ENCODE results near the gene ST3GAL3. TPM values are rescaled to one million over a fixed set of nuclear protein-coding genes. Genes with fewer than 3 reads are reported as not detected.

ST3GAL3 gene
- total RNA-seq, 1 experiment from 2014 or later, result 26.8 TPM

DNA sequence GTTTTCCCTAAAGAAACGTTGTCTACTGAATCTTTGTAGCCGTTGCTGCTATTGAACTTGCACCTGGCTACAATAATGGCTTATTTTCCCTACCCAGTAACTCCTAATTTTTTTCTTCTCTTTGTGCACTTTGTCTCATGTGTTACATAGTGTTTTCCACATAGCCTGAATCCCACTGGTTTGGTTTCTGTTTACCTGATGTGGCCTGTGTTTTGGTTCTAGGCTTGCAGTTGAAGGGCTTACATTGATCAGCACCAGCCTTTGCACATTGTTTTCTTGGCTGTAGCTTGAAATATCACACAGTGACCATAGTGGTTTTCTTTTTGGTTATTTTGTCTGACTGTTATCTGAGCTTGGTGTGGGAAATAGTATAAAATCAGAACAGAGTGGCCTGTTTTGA, 29.5 kb downstream of the ST3GAL3 start:
- ChIA-PET CTCF (no interaction called here), POLR2A (ENCODE audit: low non-redundant PET) (no interaction called here)
- H3K27ac ChIP-seq (ENCODE audit: low read depth, low read length, poor library complexity, severe bottlenecking), result no peak overlapping the region
- no peaks in the 10 kb centered on the region for H3K4me1 ChIP-seq (ENCODE audit: insufficient read depth, low read length, poor library complexity, severe bottlenecking)
- peaks cover 4% of the 10 kb centered on the region for H3K36me3 ChIP-seq (ENCODE audit: insufficient read depth, low read length, poor library complexity, severe bottlenecking)
- no peak for TF ChIP-seq EZH2 (IDR thresholded peaks at IDR 0.05; ENCODE audit: borderline replicate concordance, low read depth, low read length, poor library complexity, severe bottlenecking)
- TF ChIP-seq, protein P1, sequence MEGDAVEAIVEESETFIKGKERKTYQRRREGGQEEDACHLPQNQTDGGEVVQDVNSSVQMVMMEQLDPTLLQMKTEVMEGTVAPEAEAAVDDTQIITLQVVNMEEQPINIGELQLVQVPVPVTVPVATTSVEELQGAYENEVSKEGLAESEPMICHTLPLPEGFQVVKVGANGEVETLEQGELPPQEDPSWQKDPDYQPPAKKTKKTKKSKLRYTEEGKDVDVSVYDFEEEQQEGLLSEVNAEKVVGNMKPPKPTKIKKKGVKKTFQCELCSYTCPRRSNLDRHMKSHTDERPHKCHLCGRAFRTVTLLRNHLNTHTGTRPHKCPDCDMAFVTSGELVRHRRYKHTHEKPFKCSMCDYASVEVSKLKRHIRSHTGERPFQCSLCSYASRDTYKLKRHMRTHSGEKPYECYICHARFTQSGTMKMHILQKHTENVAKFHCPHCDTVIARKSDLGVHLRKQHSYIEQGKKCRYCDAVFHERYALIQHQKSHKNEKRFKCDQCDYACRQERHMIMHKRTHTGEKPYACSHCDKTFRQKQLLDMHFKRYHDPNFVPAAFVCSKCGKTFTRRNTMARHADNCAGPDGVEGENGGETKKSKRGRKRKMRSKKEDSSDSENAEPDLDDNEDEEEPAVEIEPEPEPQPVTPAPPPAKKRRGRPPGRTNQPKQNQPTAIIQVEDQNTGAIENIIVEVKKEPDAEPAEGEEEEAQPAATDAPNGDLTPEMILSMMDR (conservative IDR thresholded peaks at IDR 0.05; ENCODE audit: low read depth, low read length), result no peak
- no peak for DNase-seq (ENCODE audit: low spot score)
- H3K9me3 ChIP-seq (ENCODE audit: low read depth, low read length, poor library complexity, severe bottlenecking), result no peaks in the 10 kb centered on the region
- intact Hi-C loops (cut with micrococcal nuclease; ENCODE audit: unreplicated experiment), result no loop called here
- no peak overlapping the region for H3K4me3 ChIP-seq (ENCODE audit: low read depth, low read length, poor library complexity, severe bottlenecking)
- H3K27me3 ChIP-seq (replicated peaks; ENCODE audit: insufficient read depth, low read depth, low read length, poor library complexity), result no peaks in the 10 kb centered on the region
- no TSS peak for BruUV-seq (replicated peaks)

DNA sequence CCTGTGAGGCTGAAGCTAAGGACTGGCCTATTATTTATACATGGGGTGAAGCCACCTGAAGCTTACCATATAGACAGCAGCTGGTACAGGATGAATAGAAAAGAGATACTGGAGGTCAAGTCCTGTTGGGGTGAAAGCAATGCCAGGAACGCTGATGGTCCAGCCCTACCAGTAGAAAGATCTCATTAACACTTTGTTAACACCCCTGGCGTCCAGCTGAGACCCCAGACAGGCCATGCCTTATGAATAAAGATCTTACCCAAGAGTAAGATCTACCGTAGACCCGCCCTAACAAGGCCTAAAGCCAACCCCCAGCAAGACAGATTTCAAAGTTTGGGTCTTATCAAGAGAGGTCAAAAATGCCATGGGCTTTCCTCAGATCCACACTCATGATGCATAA, 34.7 kb downstream of the ST3GAL3 start:
- no peak overlapping the region for H3K4me3 ChIP-seq (ENCODE audit: low read depth, low read length, poor library complexity, severe bottlenecking)
- H3K4me1 ChIP-seq (ENCODE audit: insufficient read depth, low read length, poor library complexity, severe bottlenecking), result no peaks in the 10 kb centered on the region
- H3K36me3 ChIP-seq (ENCODE audit: insufficient read depth, low read length, poor library complexity, severe bottlenecking), result peaks cover 5% of the 10 kb centered on the region
- intact Hi-C loops (cut with micrococcal nuclease; ENCODE audit: unreplicated experiment), result no loop called here
- DNase-seq (ENCODE audit: low spot score), result no peak
- H3K9me3 ChIP-seq (ENCODE audit: low read depth, low read length, poor library complexity, severe bottlenecking), result no peaks in the 10 kb centered on the region
- TF ChIP-seq, protein P1 (conservative IDR thresholded peaks at IDR 0.05; ENCODE audit: low read depth, low read length), result no peak
- TF ChIP-seq EZH2 (IDR thresholded peaks at IDR 0.05; ENCODE audit: borderline replicate concordance, low read depth, low read length, poor library complexity, severe bottlenecking), result no peak
- ChIA-PET POLR2A (ENCODE audit: low non-redundant PET) (no interaction called here), CTCF (no interaction called here)
- H3K27ac ChIP-seq (ENCODE audit: low read depth, low read length, poor library complexity, severe bottlenecking), result no peak overlapping the region
- no peaks in the 10 kb centered on the region for H3K27me3 ChIP-seq (replicated peaks; ENCODE audit: insufficient read depth, low read depth, low read length, poor library complexity)
- no TSS peak for BruUV-seq (replicated peaks)

DNA sequence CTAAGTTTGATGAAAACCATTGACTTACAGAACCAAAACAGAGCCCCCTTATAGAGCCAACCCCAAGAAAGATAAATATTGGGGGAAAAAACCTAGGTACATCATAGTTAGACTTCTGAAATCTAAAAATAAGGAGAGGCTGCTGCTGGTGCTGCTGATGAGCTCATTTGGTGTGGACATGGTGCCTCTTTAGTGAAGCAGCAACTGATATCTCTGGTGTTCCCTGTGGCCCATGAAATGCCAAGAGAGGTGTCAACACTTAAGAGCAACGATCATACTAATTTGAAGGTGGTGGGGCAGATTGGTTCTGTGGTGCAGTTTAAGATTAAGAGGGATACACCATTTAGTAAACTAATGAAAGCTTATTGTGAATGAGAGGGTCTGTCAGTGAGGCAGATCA, 35.9 kb downstream of the ST3GAL3 start:
- intact Hi-C loops (cut with micrococcal nuclease; ENCODE audit: unreplicated experiment), result no loop called here
- TF ChIP-seq, protein P1 (conservative IDR thresholded peaks at IDR 0.05; ENCODE audit: low read depth, low read length), result no peak
- TF ChIP-seq EZH2 (IDR thresholded peaks at IDR 0.05; ENCODE audit: borderline replicate concordance, low read depth, low read length, poor library complexity, severe bottlenecking), result no peak
- no peak overlapping the region for H3K27ac ChIP-seq (ENCODE audit: low read depth, low read length, poor library complexity, severe bottlenecking)
- H3K36me3 ChIP-seq (ENCODE audit: insufficient read depth, low read length, poor library complexity, severe bottlenecking), result peaks cover 5% of the 10 kb centered on the region
- DNase-seq (ENCODE audit: low spot score), result no peak
- ChIA-PET CTCF (no interaction called here), POLR2A (ENCODE audit: low non-redundant PET) (no interaction called here)
- no peaks in the 10 kb centered on the region for H3K4me1 ChIP-seq (ENCODE audit: insufficient read depth, low read length, poor library complexity, severe bottlenecking)
- H3K9me3 ChIP-seq (ENCODE audit: low read depth, low read length, poor library complexity, severe bottlenecking), result no peaks in the 10 kb centered on the region
- H3K4me3 ChIP-seq (ENCODE audit: low read depth, low read length, poor library complexity, severe bottlenecking), result no peak overlapping the region
- no TSS peak for BruUV-seq (replicated peaks)
- no peaks in the 10 kb centered on the region for H3K27me3 ChIP-seq (replicated peaks; ENCODE audit: insufficient read depth, low read depth, low read length, poor library complexity)

Measured in A673 (cell line).